Thoracic aorta (tissue), 2 donors: Measurements from ENCODE around the gene ACSS3. TPM values are rescaled to one million over a fixed set of nuclear protein-coding genes. Genes with fewer than 3 reads are reported as not detected.

Source experiments
- ATAC-seq: fragments of 150-250 bp; one replicate; pipeline ENCODE4 v1.8.0; 2017; ENCODE audit warnings: low read depth; ENCODE audit not compliant: insufficient number of reproducible peaks, low FRiP score
- DNase-seq: peaks from one replicate; pipeline ENCODE4 v3.0.0-alpha.2; 2020; ENCODE audit warnings: low spot score
- H3K27ac ChIP-seq, 2 donors: fragments of 200-600 bp; sonication (generic); 1 replicate in 1 of 2; 2 replicates in 1 of 2; pipeline ENCODE4 v1.5.1; 2016; ENCODE audit warnings: mild to moderate bottlenecking in 2 of 2, moderate library complexity in 2 of 2
- H3K27me3 ChIP-seq: fragments of 200-600 bp; sonication (generic); replicated peaks from 2 replicates; pipeline ENCODE4 v1.6.0; 2016; ENCODE audit warnings: mild to moderate bottlenecking; ENCODE audit not compliant: insufficient read depth
- H3K36me3 ChIP-seq: fragments of 200-600 bp; sonication (generic); one replicate; pipeline ENCODE4 v1.5.1; 2016
- H3K4me1 ChIP-seq, 2 donors: fragments of 200-600 bp; sonication (generic); 1 replicate in 1 of 2; 2 replicates in 1 of 2; pipeline versions ENCODE4 v1.5.1 to v1.6.0; 2016; ENCODE audit warnings: low read depth in 2 of 2, mild to moderate bottlenecking in 1 of 2; ENCODE audit not compliant: control insufficient read depth in 1 of 2
- H3K4me3 ChIP-seq: fragments of 200-600 bp; sonication (generic); 2 replicates; pipeline ENCODE4 v1.5.1; 2016; ENCODE audit warnings: mild to moderate bottlenecking
- H3K9me3 ChIP-seq: fragments of 200-600 bp; sonication (generic); 2 replicates; pipeline ENCODE4 v1.5.1; 2016
- total RNA-seq, 2 donors: library from RNA; depleted of rRNA; stranded (reverse); fragments of >200 nt; gene quantifications; one replicate each; pipeline versions ENCODE4 v1.1.0 to v1.2.3, GENCODE V29; 2016
- TF ChIP-seq, protein P1 (sequence below): fragments of 200-600 bp; sonication (generic); IDR thresholded peaks from one replicate; pipeline ENCODE4 v1.5.1; 2019; ENCODE audit warnings: antibody characterized with exemption

The ACSS3 gene
- total RNA-seq, 2 donors from 2014 or later, result 16.5 to 30.0 TPM

DNA sequence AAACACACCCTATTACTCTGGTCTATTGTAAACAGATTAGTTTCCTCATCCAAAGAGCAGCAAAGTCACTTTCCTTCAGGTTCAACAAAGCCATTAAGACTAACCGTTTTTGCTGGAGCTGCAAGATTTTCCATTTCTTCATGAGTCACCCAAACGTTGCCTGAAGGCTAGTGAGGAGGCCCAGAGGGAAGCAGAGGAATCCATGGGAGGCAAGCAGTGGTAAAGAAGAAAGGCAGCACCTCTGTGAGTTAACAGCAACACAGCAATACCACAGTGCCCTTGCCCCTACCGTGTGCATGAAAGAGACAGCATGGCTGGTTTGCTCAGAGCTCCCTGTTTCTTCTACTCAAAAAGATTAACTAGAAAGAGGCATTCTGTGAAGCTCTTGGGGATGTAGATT is 206.3 kb downstream of the ACSS3 start:
- H3K9me3 ChIP-seq, result no peaks in the 10 kb centered on the region
- H3K4me3 ChIP-seq, result no peak overlapping the region
- TF ChIP-seq, protein P1, sequence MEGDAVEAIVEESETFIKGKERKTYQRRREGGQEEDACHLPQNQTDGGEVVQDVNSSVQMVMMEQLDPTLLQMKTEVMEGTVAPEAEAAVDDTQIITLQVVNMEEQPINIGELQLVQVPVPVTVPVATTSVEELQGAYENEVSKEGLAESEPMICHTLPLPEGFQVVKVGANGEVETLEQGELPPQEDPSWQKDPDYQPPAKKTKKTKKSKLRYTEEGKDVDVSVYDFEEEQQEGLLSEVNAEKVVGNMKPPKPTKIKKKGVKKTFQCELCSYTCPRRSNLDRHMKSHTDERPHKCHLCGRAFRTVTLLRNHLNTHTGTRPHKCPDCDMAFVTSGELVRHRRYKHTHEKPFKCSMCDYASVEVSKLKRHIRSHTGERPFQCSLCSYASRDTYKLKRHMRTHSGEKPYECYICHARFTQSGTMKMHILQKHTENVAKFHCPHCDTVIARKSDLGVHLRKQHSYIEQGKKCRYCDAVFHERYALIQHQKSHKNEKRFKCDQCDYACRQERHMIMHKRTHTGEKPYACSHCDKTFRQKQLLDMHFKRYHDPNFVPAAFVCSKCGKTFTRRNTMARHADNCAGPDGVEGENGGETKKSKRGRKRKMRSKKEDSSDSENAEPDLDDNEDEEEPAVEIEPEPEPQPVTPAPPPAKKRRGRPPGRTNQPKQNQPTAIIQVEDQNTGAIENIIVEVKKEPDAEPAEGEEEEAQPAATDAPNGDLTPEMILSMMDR, result no peak
- H3K27me3 ChIP-seq, result no peaks in the 10 kb centered on the region
- H3K36me3 ChIP-seq, result no peaks in the 10 kb centered on the region
- DNase-seq, result no peak
- no peak overlapping the region for H3K27ac ChIP-seq
- no peak for ATAC-seq
- no peaks in the 10 kb centered on the region for H3K4me1 ChIP-seq

DNA sequence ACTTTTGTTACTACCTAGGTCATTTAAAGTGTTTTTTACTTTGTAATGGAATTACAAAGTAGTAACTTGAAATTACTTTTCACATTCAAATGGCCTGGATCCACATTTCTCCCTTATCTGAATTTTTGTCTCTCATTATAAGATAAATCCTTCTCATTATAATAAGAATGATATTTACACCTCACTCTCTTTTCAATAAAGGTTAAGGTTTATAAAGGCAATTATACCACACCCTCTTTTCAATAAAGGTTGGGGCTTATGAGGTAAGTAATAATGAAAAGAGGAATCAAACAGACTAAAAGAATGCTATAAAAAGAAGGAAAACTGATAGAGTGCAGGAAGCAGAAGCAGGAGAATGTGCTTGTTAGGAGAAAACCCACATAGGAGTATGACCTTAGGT is 210.8 kb downstream of the ACSS3 start:
- no peaks in the 10 kb centered on the region for H3K27me3 ChIP-seq
- H3K27ac ChIP-seq, result no peak overlapping the region
- ATAC-seq (no peak), DNase-seq (no peak)
- H3K36me3 ChIP-seq, result no peaks in the 10 kb centered on the region
- H3K4me1 ChIP-seq, result no peaks in the 10 kb centered on the region
- TF ChIP-seq, protein P1, result no peak
- no peaks in the 10 kb centered on the region for H3K9me3 ChIP-seq
- no peak overlapping the region for H3K4me3 ChIP-seq

DNA sequence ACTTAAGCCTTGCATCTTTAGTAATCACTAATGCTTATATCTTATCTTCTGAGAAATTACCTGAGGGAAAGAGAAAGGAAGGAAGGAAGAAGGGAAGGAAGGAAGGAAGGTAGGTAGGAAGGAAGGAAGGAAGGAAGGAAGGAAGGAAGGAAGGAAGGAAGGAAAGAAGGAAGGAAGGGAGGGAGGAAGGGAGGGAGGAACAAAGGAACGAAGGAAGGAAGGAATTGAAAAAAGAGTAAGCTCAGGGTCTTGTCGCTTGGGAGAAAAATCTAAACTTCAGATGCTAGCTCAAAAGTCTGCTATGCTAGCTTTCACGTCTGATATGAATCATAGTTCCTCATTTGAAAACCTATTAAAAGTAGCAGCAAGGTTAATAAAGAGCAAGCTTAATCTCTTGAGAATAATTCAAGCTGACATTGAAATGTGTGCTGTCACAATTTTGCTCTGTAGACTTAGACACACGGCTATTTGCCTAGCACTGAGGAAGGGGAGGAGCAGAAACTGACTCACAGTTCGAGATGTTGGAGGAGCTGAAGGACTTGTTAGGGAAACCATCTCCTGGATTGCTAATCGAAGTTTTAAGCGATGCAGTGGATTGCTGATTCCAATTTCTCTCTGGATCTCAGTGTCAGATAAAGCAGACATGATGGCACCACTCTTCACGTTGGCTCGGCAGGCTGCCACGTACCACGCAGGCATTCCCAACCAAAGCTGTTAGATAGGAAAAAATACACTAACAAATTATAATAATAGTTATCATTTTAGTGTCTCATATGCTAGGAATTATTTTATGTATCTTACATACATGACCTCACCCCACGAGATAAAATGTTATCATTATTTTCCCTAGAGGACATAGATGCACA is 216.7 kb downstream of the ACSS3 start:
- H3K36me3 ChIP-seq, result no peaks in the 10 kb centered on the region
- H3K27me3 ChIP-seq, result no peaks in the 10 kb centered on the region
- no peaks in the 10 kb centered on the region for H3K9me3 ChIP-seq
- no peaks in the 10 kb centered on the region for H3K4me1 ChIP-seq
- H3K27ac ChIP-seq, result no peak overlapping the region
- ATAC-seq, result no peak
- H3K4me3 ChIP-seq, result no peak overlapping the region
- TF ChIP-seq, protein P1, result no peak
- no peak for DNase-seq

DNA sequence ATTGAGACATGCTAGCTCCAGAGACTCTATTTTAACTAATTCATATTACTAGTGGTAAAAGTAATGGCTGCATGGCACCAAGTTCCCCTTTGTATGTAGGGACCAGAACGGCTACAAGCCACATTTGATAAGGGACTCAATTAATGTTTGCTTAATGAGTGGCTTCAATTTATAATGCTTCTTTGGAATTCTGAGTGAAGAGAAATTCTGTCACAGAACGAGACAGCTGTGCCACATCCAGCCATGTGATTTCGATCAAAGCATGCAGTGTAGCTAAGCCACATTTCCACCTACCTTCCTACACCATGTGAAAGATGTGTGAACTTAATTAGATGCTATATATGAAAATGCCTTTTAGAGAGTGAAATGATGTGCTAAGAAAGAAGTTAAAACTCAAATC is 217.4 kb downstream of the ACSS3 start:
- H3K4me1 ChIP-seq, result no peaks in the 10 kb centered on the region
- H3K9me3 ChIP-seq, result no peaks in the 10 kb centered on the region
- H3K4me3 ChIP-seq, result no peak overlapping the region
- no peak overlapping the region for H3K27ac ChIP-seq
- TF ChIP-seq, protein P1, result no peak
- no peak for DNase-seq
- no peak for ATAC-seq
- no peaks in the 10 kb centered on the region for H3K27me3 ChIP-seq
- H3K36me3 ChIP-seq, result no peaks in the 10 kb centered on the region

DNA sequence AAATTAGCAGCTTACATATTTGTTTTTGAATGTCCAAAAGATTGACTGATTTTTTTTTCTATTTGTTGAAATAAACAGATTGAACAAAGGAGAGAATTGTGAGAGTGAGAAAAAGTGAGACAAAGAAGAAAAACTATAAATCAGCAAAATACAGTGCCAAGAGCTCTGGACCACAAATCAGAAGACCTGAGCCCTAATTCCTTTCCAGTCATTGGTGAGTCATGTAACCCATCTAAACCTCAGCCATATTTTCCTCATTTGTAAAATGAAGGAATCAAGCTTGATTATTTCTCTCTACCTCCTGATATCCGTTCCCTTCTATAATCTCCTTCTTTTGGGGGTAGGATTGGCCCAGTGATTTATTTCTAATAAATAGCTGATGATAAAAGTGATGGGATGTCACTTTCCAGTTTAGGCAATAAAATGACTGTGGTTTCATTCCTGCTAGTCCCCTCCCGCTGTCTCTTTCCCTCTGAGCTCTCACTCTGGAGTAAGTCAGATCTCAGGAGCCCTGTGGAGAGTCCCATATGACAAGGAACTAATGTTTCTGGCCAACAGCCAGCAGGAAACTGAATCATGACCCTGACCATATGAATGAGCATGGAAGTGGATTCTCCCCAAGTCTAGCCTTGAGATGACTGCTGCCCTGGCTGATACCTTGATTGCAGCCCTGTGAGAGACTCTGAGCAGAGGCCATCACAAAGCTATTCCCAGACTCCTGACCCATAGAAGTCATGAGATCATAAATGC is 218.9 kb downstream of the ACSS3 start:
- Histone ChIP-seq H3K4me1 (no peaks in the 10 kb centered on the region), H3K36me3 (no peaks in the 10 kb centered on the region), H3K27ac (no peak overlapping the region), H3K9me3 (no peaks in the 10 kb centered on the region), H3K27me3 (no peaks in the 10 kb centered on the region), H3K4me3 (no peak overlapping the region)
- TF ChIP-seq, protein P1, result no peak
- ATAC-seq (no peak), DNase-seq (no peak)
